ENCODE data around the gene ANKRD6.

The ANKRD6 gene

DNA sequence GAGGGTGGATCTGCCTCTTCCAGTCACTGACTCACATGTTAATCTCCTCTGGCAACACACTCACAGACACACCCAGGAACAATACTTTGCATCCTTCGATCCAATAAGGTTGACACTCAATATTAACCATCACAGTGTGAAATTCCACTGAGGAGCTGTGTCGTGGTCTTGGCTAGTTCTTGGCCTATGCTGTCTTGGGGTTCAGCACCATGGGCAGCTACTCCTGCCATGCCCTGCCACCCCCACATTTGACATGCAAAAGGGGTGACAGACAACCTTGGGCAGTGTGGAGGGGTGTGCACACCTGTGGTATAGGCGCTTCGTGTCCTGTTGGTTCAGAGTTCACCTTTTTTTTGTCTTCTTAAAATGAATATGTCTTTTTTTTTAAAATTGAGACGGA, 25.8 kb downstream of the ANKRD6 start:
- no peak for TF ChIP-seq CTCF (IDR thresholded peaks at IDR 0.05; ENCODE audit: insufficient read depth, low read length, missing control alignments)
- POLR2A ChIA-PET = no interaction called here
- H3K4me3 ChIP-seq (ENCODE audit: low read depth, low read length) = no peak overlapping the region
- no peak for DNase-seq (ENCODE audit: low read depth, low spot score)
- CTCF ChIA-PET = no interaction called here

DNA sequence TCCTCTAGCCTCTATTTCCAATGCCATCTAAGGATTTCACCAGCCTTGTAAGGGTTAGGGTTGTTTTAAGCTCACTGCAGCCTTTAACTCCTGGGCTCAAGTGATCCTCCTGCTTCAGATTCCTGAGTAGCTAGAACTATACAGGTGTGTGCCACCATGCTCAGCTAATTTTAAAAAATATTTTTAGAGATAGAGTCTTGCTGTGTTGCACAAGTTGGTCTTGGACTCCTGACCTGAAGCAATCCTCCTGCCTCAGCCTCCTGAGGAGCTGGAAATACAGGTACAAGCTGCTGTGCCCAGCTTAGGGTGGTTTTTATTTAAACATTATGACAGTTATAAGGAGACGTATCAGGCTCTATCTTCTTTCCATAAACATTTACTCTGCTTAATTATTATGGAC, 26.5 kb downstream of the ANKRD6 start:
- CTCF ChIA-PET = no interaction called here
- TF ChIP-seq CTCF (IDR thresholded peaks at IDR 0.05; ENCODE audit: insufficient read depth, low read length, missing control alignments) = no peak
- POLR2A ChIA-PET = no interaction called here
- H3K4me3 ChIP-seq (ENCODE audit: low read depth, low read length) = no peak overlapping the region
- DNase-seq (ENCODE audit: low read depth, low spot score) = no peak

GRCh38 chr6:89460713-89461112, 27.8 kb downstream of the ANKRD6 start:
- no peak for DNase-seq (ENCODE audit: low read depth, low spot score)
- ChIA-PET CTCF (no interaction called here), POLR2A (no interaction called here)
- no peak for TF ChIP-seq CTCF (IDR thresholded peaks at IDR 0.05; ENCODE audit: insufficient read depth, low read length, missing control alignments)
- H3K4me3 ChIP-seq (ENCODE audit: low read depth, low read length) = no peak overlapping the region

- CTCF ChIA-PET = no interaction called here
- POLR2A ChIA-PET = no interaction called here
- no peak for TF ChIP-seq CTCF (IDR thresholded peaks at IDR 0.05; ENCODE audit: insufficient read depth, low read length, missing control alignments)
Measured at GRCh38 chr6:89462503-89462902, 29.6 kb downstream of the ANKRD6 start.

GRCh38 chr6:89464295-89464694, 31.3 kb downstream of the ANKRD6 start:
- TF ChIP-seq CTCF (IDR thresholded peaks at IDR 0.05; ENCODE audit: insufficient read depth, low read length, missing control alignments) = no peak
- POLR2A ChIA-PET = no interaction called here
- no peak for DNase-seq (ENCODE audit: low read depth, low spot score)
- CTCF ChIA-PET = no interaction called here
- H3K4me3 ChIP-seq (ENCODE audit: low read depth, low read length) = no peak overlapping the region

More at GRCh38 chr6:89462503-89462902, 29.6 kb downstream of the ANKRD6 start:
- no peak overlapping the region for H3K4me3 ChIP-seq (ENCODE audit: low read depth, low read length)
- no peak for DNase-seq (ENCODE audit: low read depth, low spot score)

GRCh38 chr6:89467437-89467836, 34.5 kb downstream of the ANKRD6 start:
- H3K4me3 ChIP-seq (ENCODE audit: low read depth, low read length) = no peak overlapping the region
- ChIA-PET POLR2A (no interaction called here), CTCF (no interaction called here)
- TF ChIP-seq CTCF (IDR thresholded peaks at IDR 0.05; ENCODE audit: insufficient read depth, low read length, missing control alignments) = no peak
- DNase-seq (ENCODE audit: low read depth, low spot score) = no peak

All from AG04449 (cell line).